Tibial nerve (tissue), 4 donors: ENCODE results near the gene RXFP1. TPM values are rescaled to one million over a fixed set of nuclear protein-coding genes. Genes with fewer than 3 reads are reported as not detected.

Source experiments
- DNase-seq, 2 donors: peaks; one replicate each; pipeline ENCODE4 v3.0.0-alpha.2; 2019; ENCODE audit warnings: low spot score in 2 of 2
- H3K27ac ChIP-seq, 4 donors: fragments of 200-600 bp; sonication (generic) in 3 of 4; one replicate each; pipeline ENCODE4 v1.5.1; 2017 to 2019; ENCODE audit warnings: mild to moderate bottlenecking in 1 of 4
- H3K27me3 ChIP-seq, 2 donors: fragments of 200-600 bp; sonication (generic) in 1 of 2; one replicate each; pipeline versions ENCODE4 v1.5.1 to v1.6.0; 2017 to 2019
- H3K36me3 ChIP-seq, 3 donors: fragments of 200-600 bp; sonication (generic); one replicate each; pipeline ENCODE4 v1.5.1; 2018 to 2019
- H3K4me1 ChIP-seq, 4 donors: fragments of 200-600 bp; sonication (generic) in 3 of 4; one replicate each; pipeline ENCODE4 v1.5.1; 2017 to 2019
- H3K4me3 ChIP-seq, 4 donors: fragments of 200-600 bp; sonication (generic) in 3 of 4; one replicate each; pipeline ENCODE4 v1.5.1; 2017 to 2019; ENCODE audit warnings: mild to moderate bottlenecking in 1 of 4, moderate library complexity in 1 of 4
- H3K9me3 ChIP-seq, 4 donors: fragments of 200-600 bp; sonication (generic) in 3 of 4; one replicate each; pipeline ENCODE4 v1.5.1; 2017 to 2019
- EP300 ChIP-seq, 2 donors: sonication (generic); formaldehyde crosslinking; IDR thresholded peaks; one replicate each; pipeline ENCODE4 v1.6.1; 2017; ENCODE audit warnings: antibody characterized with exemption in 2 of 2, mild to moderate bottlenecking in 1 of 2
- POLR2A ChIP-seq, 2 donors: fragments of 450-650 bp; IDR thresholded peaks; one replicate each; pipeline ENCODE4 v1.6.1; 2017; ENCODE audit warnings: antibody characterized with exemption in 2 of 2, mild to moderate bottlenecking in 2 of 2, moderate library complexity in 2 of 2
- WGBS, 2 donors: methylation state at CpG; one replicate each; pipeline ENCODE4 v1.1.5; 2018; 5-methylcytosine and 5-hydroxymethylcytosine counted together
- total RNA-seq, 4 donors: library from RNA; depleted of rRNA; stranded (reverse); fragments of >200 nt; gene quantifications; one replicate each; pipeline ENCODE4 v1.1.0, GENCODE V29; 2016
- TF ChIP-seq, protein P1 (sequence below), 5 experiments: fragments of 200-600 bp in 3 of 5; fragments of 450-650 bp in 2 of 5; sonication (generic) in 3 of 5; IDR thresholded peaks; one replicate each; pipeline ENCODE4 v1.5.1; 2016 to 2019; ENCODE audit warnings: antibody characterized with exemption in 5 of 5, mild to moderate bottlenecking in 3 of 5, moderate library complexity in 2 of 5

RXFP1 gene
- total RNA-seq, 4 donors from 2014 or later, result not detected

GRCh38 chr4:158671915-158672806, 150.5 kb downstream of the RXFP1 start, which contains the start of gene ETFDH:
Gene ETFDH, plus strand, starts transcription at chr4:158672296. Its CDS starts 161 bp downstream, at chr4:158672457.
- H3K4me1 ChIP-seq, result peaks cover 0 to 35% (median 14%) of the 10 kb centered on the region in 4 donors

GRCh38 chr4:158673633-158674032, 152.0 kb downstream of the RXFP1 start:
- Histone ChIP-seq H3K9me3 (no peaks in the 10 kb centered on the region), H3K4me1 (peaks cover 0 to 35% (median 14%) of the 10 kb centered on the region in 4 donors), H3K36me3 (no peaks in the 10 kb centered on the region), H3K27me3 (no peaks in the 10 kb centered on the region), H3K4me3 (no peak overlapping the region), H3K27ac (no peak overlapping the region)
- no peak for DNase-seq
- 80 to 85% methylated on average over 3 of the region's 3 CpGs for WGBS, 2 donors
- TF ChIP-seq, protein P1, sequence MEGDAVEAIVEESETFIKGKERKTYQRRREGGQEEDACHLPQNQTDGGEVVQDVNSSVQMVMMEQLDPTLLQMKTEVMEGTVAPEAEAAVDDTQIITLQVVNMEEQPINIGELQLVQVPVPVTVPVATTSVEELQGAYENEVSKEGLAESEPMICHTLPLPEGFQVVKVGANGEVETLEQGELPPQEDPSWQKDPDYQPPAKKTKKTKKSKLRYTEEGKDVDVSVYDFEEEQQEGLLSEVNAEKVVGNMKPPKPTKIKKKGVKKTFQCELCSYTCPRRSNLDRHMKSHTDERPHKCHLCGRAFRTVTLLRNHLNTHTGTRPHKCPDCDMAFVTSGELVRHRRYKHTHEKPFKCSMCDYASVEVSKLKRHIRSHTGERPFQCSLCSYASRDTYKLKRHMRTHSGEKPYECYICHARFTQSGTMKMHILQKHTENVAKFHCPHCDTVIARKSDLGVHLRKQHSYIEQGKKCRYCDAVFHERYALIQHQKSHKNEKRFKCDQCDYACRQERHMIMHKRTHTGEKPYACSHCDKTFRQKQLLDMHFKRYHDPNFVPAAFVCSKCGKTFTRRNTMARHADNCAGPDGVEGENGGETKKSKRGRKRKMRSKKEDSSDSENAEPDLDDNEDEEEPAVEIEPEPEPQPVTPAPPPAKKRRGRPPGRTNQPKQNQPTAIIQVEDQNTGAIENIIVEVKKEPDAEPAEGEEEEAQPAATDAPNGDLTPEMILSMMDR (IDR thresholded peaks at IDR 0.05), result no peak
- TF ChIP-seq POLR2A (IDR thresholded peaks at IDR 0.05), result no peak
- TF ChIP-seq EP300 (IDR thresholded peaks at IDR 0.05), result no peak

More at GRCh38 chr4:158671915-158672806, 150.5 kb downstream of the RXFP1 start, which contains the start of gene ETFDH:
- Histone ChIP-seq H3K4me3 (peak within 1 kb of the TSS; percentile 62 to 85 (median 77)), H3K27me3 (no peaks in the 10 kb centered on the region), H3K36me3 (no peaks in the 10 kb centered on the region), H3K27ac (peak within 1 kb of the TSS; percentile 92 to 99 (median 98)), H3K9me3 (no peaks in the 10 kb centered on the region)
- TF ChIP-seq POLR2A (IDR thresholded peaks at IDR 0.05) (peak; percentile 82 to 93), EP300 (IDR thresholded peaks at IDR 0.05) (peak; percentile 97 to 99)
- TF ChIP-seq, protein P1 (IDR thresholded peaks at IDR 0.05), result peak; percentile 52 to 87 (median 75)
- peak; percentile 97 to 98 for DNase-seq
- WGBS, 2 donors, result 1% methylated on average over 46 to 53 of the region's 60 CpGs

DNA sequence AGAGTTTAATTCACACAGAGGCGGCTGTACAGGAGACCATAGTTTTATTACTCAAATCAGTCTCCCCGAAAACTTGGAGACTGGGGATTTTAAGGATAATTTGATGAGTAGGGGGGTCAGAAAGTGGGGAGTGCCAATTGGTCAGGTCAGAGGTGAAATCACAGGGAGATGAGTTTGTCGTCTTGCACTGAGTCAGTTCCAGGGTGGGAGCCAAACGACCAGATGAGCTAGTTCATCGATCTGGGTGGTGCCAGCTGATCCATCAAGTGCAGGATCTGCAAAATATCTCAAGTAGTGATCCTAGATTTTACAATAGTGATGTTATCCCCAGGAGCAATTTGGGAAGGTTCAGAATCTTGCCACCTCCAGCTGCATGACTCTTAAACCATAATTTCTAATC, 154.4 kb downstream of the RXFP1 start:
- Histone ChIP-seq H3K9me3 (no peaks in the 10 kb centered on the region), H3K4me3 (no peak overlapping the region), H3K4me1 (peaks cover 0 to 24% (median 8%) of the 10 kb centered on the region in 4 donors), H3K27me3 (no peaks in the 10 kb centered on the region), H3K36me3 (no peaks in the 10 kb centered on the region), H3K27ac (no peak overlapping the region)
- DNase-seq, result no peak
- WGBS, 2 donors, result 74 to 77% methylated on average over 5 of the region's 5 CpGs
- TF ChIP-seq, protein P1 (IDR thresholded peaks at IDR 0.05), result no peak
- TF ChIP-seq EP300 (IDR thresholded peaks at IDR 0.05) (no peak), POLR2A (IDR thresholded peaks at IDR 0.05) (no peak)

DNA sequence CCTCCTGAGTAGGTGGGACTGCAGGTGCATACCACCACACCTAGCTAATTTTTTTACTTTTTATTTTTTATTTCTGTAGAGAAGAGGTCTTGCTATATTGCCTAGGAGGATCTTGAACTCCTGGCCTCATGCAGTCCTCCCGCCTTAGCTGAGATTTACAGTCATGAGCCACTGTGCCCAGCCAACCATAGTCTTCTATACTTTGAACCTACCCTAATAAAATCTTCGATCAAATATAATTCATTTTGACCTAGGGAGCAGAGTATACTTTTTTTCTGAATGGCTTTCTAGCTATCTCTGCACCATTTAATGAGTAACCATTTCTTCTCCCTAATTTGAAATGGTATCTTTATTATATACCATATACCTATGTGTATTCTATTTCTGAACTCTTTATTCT, 157.1 kb downstream of the RXFP1 start:
- no peak for DNase-seq
- Histone ChIP-seq H3K27ac (no peak overlapping the region), H3K36me3 (peaks cover 0 to 14% (median 0%) of the 10 kb centered on the region in 3 donors), H3K9me3 (no peaks in the 10 kb centered on the region), H3K27me3 (no peaks in the 10 kb centered on the region), H3K4me3 (no peak overlapping the region), H3K4me1 (peaks cover 0 to 12% (median 0%) of the 10 kb centered on the region in 4 donors)
- WGBS, 2 donors, result 94 to 100% methylated on average over 2 of the region's 2 CpGs
- no peak for TF ChIP-seq EP300 (IDR thresholded peaks at IDR 0.05)
- TF ChIP-seq, protein P1 (IDR thresholded peaks at IDR 0.05), result no peak
- TF ChIP-seq POLR2A (IDR thresholded peaks at IDR 0.05), result no peak

DNA sequence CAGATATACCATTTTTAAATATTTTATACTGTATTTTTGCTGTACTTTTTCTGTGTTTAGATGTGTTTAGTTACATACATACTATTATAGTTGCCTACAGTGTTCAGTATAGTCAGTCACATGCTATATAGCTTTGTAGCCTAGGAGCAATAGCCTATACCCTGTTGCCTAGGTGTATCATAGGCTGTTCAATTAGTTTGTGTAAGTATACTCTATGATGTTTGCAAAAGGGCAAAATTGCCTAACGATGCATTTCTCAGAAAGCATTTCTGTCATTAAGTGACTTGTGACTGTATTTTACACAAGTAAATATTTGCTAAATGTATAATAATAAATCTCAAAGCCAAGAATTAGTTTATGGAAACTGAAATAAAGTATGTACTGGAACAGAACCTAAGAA, 159.9 kb downstream of the RXFP1 start:
- Histone ChIP-seq H3K4me3 (no peak overlapping the region), H3K27ac (no peak overlapping the region), H3K4me1 (no peaks in the 10 kb centered on the region), H3K27me3 (no peaks in the 10 kb centered on the region), H3K9me3 (no peaks in the 10 kb centered on the region), H3K36me3 (peaks cover 0 to 40% (median 0%) of the 10 kb centered on the region in 3 donors)
- WGBS, 2 donors, result 84 to 93% methylated on average over 1 of the region's 1 CpG
- TF ChIP-seq POLR2A (IDR thresholded peaks at IDR 0.05) (no peak), EP300 (IDR thresholded peaks at IDR 0.05) (no peak)
- TF ChIP-seq, protein P1 (IDR thresholded peaks at IDR 0.05), result no peak
- DNase-seq, result no peak
